GM21717 (cell line): ENCODE results near the gene EVA1A.

Experiments used
- ATAC-seq: cut with Tn5 transposase; IDR thresholded peaks from one replicate; pipeline ENCODE4 v1.9.1; 2021; ENCODE audit warnings: mild to moderate bottlenecking, moderate library complexity; ENCODE audit not compliant: unreplicated experiment

The EVA1A gene

GRCh38 chr2:75458201-75458600, 102.5 kb downstream of the EVA1A start:
- ATAC-seq: no peak

GRCh38 chr2:75456825-75457224, 103.9 kb downstream of the EVA1A start:
- no peak for ATAC-seq

- no peak for ATAC-seq
Observed at GRCh38 chr2:75456111-75456510, 104.6 kb downstream of the EVA1A start.

GRCh38 chr2:75454241-75454620, 106.5 kb downstream of the EVA1A start:
- ATAC-seq: no peak

GRCh38 chr2:75453384-75454240, 107.1 kb downstream of the EVA1A start:
- no peak for ATAC-seq

GRCh38 chr2:75450068-75450467, 110.7 kb downstream of the EVA1A start:
- no peak for ATAC-seq

- ATAC-seq: no peak
Observed at GRCh38 chr2:75447176-75447575, 113.6 kb downstream of the EVA1A start.
